ENCODE results near the gene FASLG.

The FASLG gene

DNA sequence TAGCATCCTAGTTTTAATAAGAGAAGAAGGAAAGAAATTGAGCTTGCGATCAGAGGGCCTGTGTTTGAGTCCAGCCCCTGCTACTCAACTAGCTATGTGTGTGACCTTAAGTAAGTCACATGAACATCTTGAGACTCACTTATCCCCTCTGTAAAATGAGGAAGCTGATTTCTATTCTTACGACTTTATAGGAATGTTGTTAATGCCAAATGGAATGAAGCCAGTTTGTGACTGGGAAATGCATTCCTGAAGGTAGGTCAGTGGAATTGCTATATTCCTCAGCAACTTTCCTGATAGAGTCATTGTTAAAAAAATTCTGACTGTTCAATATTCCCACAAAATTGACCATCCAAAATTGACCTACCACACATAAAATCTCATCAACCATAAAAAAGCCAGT, 14.9 kb downstream of the FASLG start:
- TF ChIP-seq, protein P1, sequence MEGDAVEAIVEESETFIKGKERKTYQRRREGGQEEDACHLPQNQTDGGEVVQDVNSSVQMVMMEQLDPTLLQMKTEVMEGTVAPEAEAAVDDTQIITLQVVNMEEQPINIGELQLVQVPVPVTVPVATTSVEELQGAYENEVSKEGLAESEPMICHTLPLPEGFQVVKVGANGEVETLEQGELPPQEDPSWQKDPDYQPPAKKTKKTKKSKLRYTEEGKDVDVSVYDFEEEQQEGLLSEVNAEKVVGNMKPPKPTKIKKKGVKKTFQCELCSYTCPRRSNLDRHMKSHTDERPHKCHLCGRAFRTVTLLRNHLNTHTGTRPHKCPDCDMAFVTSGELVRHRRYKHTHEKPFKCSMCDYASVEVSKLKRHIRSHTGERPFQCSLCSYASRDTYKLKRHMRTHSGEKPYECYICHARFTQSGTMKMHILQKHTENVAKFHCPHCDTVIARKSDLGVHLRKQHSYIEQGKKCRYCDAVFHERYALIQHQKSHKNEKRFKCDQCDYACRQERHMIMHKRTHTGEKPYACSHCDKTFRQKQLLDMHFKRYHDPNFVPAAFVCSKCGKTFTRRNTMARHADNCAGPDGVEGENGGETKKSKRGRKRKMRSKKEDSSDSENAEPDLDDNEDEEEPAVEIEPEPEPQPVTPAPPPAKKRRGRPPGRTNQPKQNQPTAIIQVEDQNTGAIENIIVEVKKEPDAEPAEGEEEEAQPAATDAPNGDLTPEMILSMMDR (conservative IDR thresholded peaks at IDR 0.05; ENCODE audit: low read depth): no peak
- CTCF ChIA-PET: no interaction called here
- DNase-seq (ENCODE audit: low spot score): no peak
- no peak overlapping the region for H3K27ac ChIP-seq
- POLR2A ChIA-PET (ENCODE audit: low non-redundant PET): no interaction called here

DNA sequence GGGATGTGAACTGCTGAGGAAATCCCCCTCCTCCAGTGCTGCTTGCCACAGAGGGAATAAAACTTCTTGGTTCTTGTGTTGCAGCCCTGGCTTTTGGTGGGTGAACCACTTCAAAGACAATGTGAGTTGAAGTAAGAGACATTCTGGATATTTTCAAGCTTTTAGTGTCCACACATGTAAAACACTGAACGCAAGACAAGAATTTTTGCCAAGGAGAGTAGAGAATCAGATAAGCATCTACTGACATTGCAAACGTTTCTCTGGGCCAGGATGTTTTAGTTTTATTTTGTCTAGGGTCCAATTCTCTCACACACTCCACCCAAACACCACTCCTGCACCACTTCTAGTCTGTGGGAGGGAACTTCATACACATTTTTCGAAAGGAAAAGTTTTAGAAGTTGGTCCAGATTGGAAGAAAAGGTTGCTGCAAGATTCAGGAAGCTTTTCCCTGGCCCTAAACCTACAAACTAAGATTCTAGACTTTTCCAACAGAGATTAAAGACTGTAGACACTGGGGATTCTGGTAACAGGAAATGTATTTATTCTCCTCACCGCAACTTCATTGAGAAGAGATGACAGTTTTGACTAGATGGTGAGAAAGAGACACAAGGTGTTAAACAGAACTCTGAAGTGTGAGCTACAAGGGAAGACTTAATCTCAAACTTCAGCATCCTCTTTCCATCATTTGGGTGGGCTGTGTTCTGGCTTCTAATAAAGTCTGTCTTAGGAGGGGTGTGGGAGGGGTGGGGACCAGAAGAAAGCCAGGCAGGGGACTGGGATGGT, 16.1 kb downstream of the FASLG start:
- no peak for DNase-seq (ENCODE audit: low spot score)
- H3K27ac ChIP-seq: no peak overlapping the region
- ChIA-PET POLR2A (ENCODE audit: low non-redundant PET) (no interaction called here), CTCF (interaction anchor here (0.7 kb wide), 1 partner anchor 57 kb away, joined by 3 read pairs; no protein-coding TSS in a partner anchor)
- TF ChIP-seq, protein P1 (conservative IDR thresholded peaks at IDR 0.05; ENCODE audit: low read depth): no peak

DNA sequence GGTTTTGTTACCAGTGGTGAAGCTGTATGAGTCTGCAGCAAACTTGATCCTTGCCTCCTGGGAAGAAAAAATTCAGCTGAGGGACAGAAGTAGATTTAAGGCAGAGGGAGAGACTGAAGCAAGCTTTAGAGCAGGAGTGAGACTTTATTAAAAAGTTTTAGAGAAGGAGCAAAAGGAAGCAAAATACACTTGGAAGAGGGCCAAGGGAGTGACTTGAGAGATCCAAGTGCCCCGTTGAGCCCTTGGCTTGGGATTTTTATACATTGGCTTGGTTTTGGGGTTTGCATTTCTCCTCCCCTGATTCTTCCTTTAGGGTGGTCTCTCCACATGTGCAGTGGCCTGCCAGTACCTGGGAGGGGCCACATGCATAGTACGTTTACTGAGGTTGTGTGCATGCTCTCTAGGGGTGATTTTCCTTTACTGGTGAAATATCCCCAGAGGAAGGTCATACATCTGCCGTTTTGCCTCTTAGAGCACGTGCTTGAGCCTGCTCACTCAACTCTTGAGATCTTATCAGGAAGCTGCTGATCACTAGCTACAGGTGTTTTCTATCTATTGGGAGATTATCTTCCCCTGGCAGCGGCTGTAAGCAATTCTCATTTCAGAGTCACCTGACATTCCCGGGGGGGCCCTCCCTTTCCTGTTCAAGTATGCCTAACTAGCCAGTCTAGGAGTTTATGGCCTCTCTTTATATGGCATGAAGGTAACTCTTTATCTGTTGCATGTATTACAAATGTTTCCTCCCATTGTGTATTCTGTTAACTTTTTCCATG, 20.3 kb downstream of the FASLG start:
- ChIA-PET CTCF (interaction anchor here (0.6 kb wide), 1 partner anchor 1078 kb away, joined by 7 read pairs; no protein-coding TSS in a partner anchor), POLR2A (ENCODE audit: low non-redundant PET) (no interaction called here)
- H3K27ac ChIP-seq: no peak overlapping the region

DNA sequence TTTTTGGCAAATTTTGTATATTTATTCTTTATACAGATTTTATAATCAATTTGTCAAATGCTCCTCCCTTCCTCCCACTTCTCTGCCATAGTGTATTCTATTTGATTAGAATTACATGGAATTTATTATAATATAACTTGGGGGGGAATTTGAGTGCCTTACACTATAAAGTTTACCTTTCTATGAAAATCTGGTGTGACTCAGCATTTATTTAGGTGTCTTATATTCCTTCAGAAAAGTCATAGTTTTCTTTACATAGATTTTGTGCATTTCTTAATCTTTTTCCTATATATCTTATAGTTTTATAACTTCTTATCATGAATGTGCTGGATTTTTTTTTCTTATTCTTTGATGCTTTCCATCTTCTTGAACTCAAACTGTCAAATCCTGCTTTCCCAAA, 21.3 kb downstream of the FASLG start:
- POLR2A ChIA-PET (ENCODE audit: low non-redundant PET): no interaction called here
- no peak overlapping the region for H3K27ac ChIP-seq
- CTCF ChIA-PET: no interaction called here
- TF ChIP-seq, protein P1 (conservative IDR thresholded peaks at IDR 0.05; ENCODE audit: low read depth): no peak
- DNase-seq (ENCODE audit: low spot score): no peak

More for the DNA sequence above, 20.3 kb downstream of the FASLG start:
- TF ChIP-seq, protein P1 (conservative IDR thresholded peaks at IDR 0.05; ENCODE audit: low read depth): no peak
- DNase-seq (ENCODE audit: low spot score): no peak

DNA sequence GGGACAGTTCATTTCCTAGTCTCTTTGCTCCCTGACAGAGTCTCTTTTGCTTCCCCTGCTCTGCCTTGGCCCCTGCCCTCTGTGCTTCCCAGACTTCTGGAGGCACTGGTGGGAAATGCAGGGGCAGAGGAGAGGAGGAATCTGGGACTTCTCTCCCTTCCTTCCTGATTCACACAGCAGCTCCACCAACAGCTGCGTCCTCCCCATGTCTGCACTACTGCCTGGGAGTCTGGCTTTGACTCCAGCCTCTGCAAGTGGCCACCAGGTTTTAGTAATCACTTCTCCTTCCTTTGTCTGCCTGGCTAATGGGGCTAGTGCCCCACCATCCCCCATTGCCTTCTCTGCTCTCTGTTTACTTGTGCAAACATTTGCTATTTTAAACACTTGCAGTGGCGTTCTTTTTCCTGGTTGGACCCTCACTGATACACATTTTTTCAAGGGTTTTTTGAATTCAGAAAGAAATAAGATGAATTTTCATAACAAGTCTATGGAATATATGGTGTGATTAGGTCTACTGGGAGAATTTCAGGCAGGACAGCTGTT, 21.9 kb downstream of the FASLG start:
- CTCF ChIA-PET: interaction anchor here (0.6 kb wide), 1 partner anchor 180 kb away, joined by 3 read pairs; no protein-coding TSS in a partner anchor
- TF ChIP-seq, protein P1 (conservative IDR thresholded peaks at IDR 0.05; ENCODE audit: low read depth): no peak
- DNase-seq (ENCODE audit: low spot score): no peak
- POLR2A ChIA-PET (ENCODE audit: low non-redundant PET): no interaction called here
- no peak overlapping the region for H3K27ac ChIP-seq

DNA sequence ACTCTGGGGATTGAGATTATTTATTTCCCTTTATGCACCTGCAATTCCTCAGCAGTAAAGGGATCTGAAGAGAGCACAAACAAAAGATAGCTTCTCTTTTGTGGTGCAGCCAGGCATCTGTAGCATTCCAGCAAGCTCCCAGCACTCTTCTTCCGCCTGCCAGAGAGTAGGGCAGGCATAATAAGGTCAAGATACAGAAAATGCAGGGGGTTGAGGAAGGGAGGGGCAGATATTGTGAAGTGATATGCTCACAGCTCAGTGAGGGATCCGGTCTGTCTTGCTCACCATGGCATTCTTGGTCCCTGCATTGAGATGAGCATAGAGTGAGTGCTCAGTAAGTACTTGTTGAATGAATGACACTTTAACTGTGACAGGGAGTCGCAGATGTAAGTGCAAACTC, 23.9 kb downstream of the FASLG start:
- TF ChIP-seq, protein P1 (conservative IDR thresholded peaks at IDR 0.05; ENCODE audit: low read depth): no peak
- DNase-seq (ENCODE audit: low spot score): no peak
- CTCF ChIA-PET: no interaction called here

More for the DNA sequence above, 23.9 kb downstream of the FASLG start:
- no peak overlapping the region for H3K27ac ChIP-seq
- POLR2A ChIA-PET (ENCODE audit: low non-redundant PET): no interaction called here
